ENCODE data around the gene DIAPH1.

- TF ChIP-seq, protein P1, sequence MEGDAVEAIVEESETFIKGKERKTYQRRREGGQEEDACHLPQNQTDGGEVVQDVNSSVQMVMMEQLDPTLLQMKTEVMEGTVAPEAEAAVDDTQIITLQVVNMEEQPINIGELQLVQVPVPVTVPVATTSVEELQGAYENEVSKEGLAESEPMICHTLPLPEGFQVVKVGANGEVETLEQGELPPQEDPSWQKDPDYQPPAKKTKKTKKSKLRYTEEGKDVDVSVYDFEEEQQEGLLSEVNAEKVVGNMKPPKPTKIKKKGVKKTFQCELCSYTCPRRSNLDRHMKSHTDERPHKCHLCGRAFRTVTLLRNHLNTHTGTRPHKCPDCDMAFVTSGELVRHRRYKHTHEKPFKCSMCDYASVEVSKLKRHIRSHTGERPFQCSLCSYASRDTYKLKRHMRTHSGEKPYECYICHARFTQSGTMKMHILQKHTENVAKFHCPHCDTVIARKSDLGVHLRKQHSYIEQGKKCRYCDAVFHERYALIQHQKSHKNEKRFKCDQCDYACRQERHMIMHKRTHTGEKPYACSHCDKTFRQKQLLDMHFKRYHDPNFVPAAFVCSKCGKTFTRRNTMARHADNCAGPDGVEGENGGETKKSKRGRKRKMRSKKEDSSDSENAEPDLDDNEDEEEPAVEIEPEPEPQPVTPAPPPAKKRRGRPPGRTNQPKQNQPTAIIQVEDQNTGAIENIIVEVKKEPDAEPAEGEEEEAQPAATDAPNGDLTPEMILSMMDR (IDR thresholded peaks at IDR 0.05; ENCODE audit: low read length): no peak
- TF ChIP-seq EZH2phosphoT487 (IDR thresholded peaks at IDR 0.05; ENCODE audit: low read length): no peak
Measured at GRCh38 chr5:141570655-141571054, 48.1 kb downstream of the DIAPH1 start.
